HG02885 (cell line): ENCODE measurements around the gene UNK.
"Not testable (repeated sequence)": the region's sequence is repeated elsewhere in the genome, so short reads cannot be mapped to it uniquely, and the experiment has no call there.

Experiments
- ATAC-seq: cut with Tn5 transposase; IDR thresholded peaks from one replicate; pipeline ENCODE4 v1.9.1; 2021; ENCODE audit warnings: mild to moderate bottlenecking; ENCODE audit not compliant: unreplicated experiment, poor library complexity

The UNK gene

GRCh38 chr17:75773121-75773807 is 11.3 kb upstream of the UNK start:
- no peak for ATAC-seq

GRCh38 chr17:75773808-75774470 is 10.7 kb upstream of the UNK start:
- ATAC-seq = no peak

- no peak for ATAC-seq
These were observed 10.1 kb upstream of the UNK start for GRCh38 chr17:75774471-75774990.

- ATAC-seq = no peak
These were observed 9.5 kb upstream of the UNK start for GRCh38 chr17:75774991-75775668.

GRCh38 chr17:75776386-75777295 is 8.0 kb upstream of the UNK start:
- no peak for ATAC-seq

GRCh38 chr17:75777296-75777922 is 7.2 kb upstream of the UNK start:
- no peak for ATAC-seq

GRCh38 chr17:75778066-75778860 is 6.3 kb upstream of the UNK start:
- not testable (repeated sequence) for ATAC-seq

GRCh38 chr17:75778861-75779249 is 5.8 kb upstream of the UNK start:
- peak; percentile 12 for ATAC-seq

GRCh38 chr17:75779250-75779986 is 5.2 kb upstream of the UNK start:
- peak; percentile 73 for ATAC-seq

- ATAC-seq = no peak
These were observed 4.4 kb upstream of the UNK start for GRCh38 chr17:75779987-75780889.

- no peak for ATAC-seq
These were observed 1.4 kb upstream of the UNK start for GRCh38 chr17:75783069-75783783.

- ATAC-seq = peak; percentile 0
These were observed 668 bp upstream of the UNK start for GRCh38 chr17:75783803-75784472.

- ATAC-seq = peak; percentile 65
These were observed 647 bp downstream of the UNK start for GRCh38 chr17:75785016-75785890.

GRCh38 chr17:75791254-75791653 is 6.6 kb downstream of the UNK start:
- no peak for ATAC-seq

- no peak for ATAC-seq
These were observed 8.9 kb downstream of the UNK start for GRCh38 chr17:75793460-75793859.
